IMR-90 (cell line): Measurements from ENCODE around the gene SLC5A2.

Experiments
- BHLHE40 ChIP-seq: fragments of 150-350 bp; IDR thresholded peaks from 2 replicates; pipeline ENCODE4 v1.6.1; 2016; ENCODE audit warnings: mild to moderate bottlenecking, low read depth, low read length
- CHD1 ChIP-seq: IDR thresholded peaks from 2 replicates; pipeline ENCODE4 v1.6.1; 2012; ENCODE audit warnings: low read depth, low read length, improper control_type of control experiment
- CTCF ChIP-seq: conservative IDR thresholded peaks from 2 replicates; pipeline ENCODE4 v1.5.1; 2012; ENCODE audit warnings: mild to moderate bottlenecking, low read depth, low read length, improper control_type of control experiment
- ELK1 ChIP-seq: fragments of 150-350 bp; IDR thresholded peaks from 2 replicates; pipeline ENCODE4 v1.6.1; 2016; ENCODE audit warnings: low read depth, mild to moderate bottlenecking, low read length, moderate library complexity, borderline replicate concordance
- FOS ChIP-seq: fragments of 150-350 bp; IDR thresholded peaks from 2 replicates; pipeline ENCODE4 v1.6.1; 2016; ENCODE audit warnings: low read depth, low read length
- POLR2A ChIP-seq: IDR thresholded peaks from 2 replicates; pipeline ENCODE4 v1.6.1; 2012; ENCODE audit warnings: mild to moderate bottlenecking, low read depth, low read length
- RAD21 ChIP-seq: IDR thresholded peaks from 2 replicates; pipeline ENCODE4 v1.6.1; 2012; ENCODE audit warnings: low read length, improper control_type of control experiment
- SMC3 ChIP-seq: fragments of 150-350 bp; IDR thresholded peaks from 2 replicates; pipeline ENCODE4 v1.6.1; 2016; ENCODE audit warnings: low read depth, mild to moderate bottlenecking, antibody characterized with exemption, low read length, moderate library complexity
- TF ChIP-seq, protein P1 (sequence below): fragments of 150-350 bp; IDR thresholded peaks from 2 replicates; pipeline ENCODE4 v1.6.1; 2017; ENCODE audit warnings: mild to moderate bottlenecking, antibody characterized with exemption, low read length, low read depth

GRCh38 chr16:31513884-31514283 lies 31.0 kb downstream of the SLC5A2 start:
- TF ChIP-seq BHLHE40 (no peak), CTCF (no peak), CHD1 (no peak), RAD21 (no peak), SMC3 (no peak), POLR2A (no peak), ELK1 (no peak), FOS (no peak)
- TF ChIP-seq, protein P1, sequence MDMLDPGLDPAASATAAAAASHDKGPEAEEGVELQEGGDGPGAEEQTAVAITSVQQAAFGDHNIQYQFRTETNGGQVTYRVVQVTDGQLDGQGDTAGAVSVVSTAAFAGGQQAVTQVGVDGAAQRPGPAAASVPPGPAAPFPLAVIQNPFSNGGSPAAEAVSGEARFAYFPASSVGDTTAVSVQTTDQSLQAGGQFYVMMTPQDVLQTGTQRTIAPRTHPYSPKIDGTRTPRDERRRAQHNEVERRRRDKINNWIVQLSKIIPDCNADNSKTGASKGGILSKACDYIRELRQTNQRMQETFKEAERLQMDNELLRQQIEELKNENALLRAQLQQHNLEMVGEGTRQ, result no peak
